GM18520 (cell line): ENCODE data around the gene CBX1.
A peak's percentile ranks its signal among the peaks of the same experiment; 100 is the strongest.
"Not testable (repeated sequence)": the region's sequence is repeated elsewhere in the genome, so short reads cannot be mapped to it uniquely, and the experiment has no call there.

Experiments used
- ATAC-seq: cut with Tn5 transposase; IDR thresholded peaks from one replicate; pipeline ENCODE4 v1.9.1; 2021; ENCODE audit not compliant: unreplicated experiment

The CBX1 gene

DNA sequence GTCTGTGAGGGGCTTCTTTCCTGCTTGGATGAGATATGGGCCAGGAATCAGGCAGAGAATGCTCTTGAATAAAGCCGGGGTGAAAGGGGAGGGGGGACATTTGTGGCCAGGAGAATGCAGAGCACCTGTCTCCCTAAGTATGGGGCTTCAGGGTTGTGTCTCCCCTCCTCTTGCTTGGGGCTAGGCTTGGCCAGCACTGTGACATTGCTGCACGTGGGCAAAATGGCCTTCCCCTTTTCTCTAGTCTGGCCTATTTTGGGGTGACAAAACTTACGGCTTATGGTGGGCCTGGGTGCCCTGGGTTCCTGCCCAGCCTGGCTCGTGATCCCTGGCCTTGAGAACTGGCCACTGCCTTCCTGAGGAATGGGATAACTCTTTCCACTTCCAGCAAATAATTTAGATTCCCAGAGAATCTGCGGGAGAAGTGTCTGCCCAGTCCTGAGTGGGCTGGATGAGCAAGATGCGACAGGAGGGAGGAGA, 47.5 kb downstream of the CBX1 start:
- ATAC-seq, result no peak

GRCh38 chr17:48052956-48053757, 48.1 kb downstream of the CBX1 start:
- ATAC-seq, result no peak

- ATAC-seq, result no peak
These were observed 49.4 kb downstream of the CBX1 start for GRCh38 chr17:48051706-48052486.

- ATAC-seq, result no peak
These were observed 50.0 kb downstream of the CBX1 start for GRCh38 chr17:48051283-48051682.

GRCh38 chr17:48048384-48049126, 52.7 kb downstream of the CBX1 start:
- peak; percentile 25 for ATAC-seq

DNA sequence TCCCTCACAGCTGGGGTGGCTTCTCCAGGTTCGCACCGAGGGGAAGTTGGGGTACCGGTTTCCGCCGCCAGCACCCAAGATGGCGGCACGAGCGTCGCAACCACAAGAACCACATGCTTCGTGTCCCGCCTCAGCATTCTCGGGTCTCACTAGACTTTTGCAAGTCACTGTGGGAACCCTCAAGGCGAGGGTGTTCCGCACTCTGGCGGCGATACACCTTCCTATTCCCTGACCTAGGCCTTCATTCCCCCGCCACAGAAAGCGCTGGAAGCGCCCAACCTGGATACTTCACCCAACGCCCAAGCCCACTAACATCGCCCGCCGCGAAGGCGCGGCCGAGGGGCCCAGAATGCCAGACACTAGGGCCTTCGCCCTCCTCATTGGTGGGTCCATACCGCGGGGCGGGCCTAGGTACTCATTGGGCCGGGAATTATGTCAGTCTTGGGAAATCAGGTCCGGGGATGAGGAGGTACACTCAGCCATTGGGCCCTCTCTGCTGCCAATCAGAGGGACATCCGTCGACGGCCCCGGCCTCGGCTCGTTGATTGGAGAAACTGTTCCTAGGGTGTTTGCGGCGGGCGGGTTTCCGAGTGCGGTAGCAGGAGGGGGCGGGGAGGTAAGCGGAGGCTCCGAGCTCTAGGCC, 53.4 kb downstream of the CBX1 start, which contains the start of gene NFE2L1:
Gene NFE2L1, plus strand, starts transcription at position 619 of the 643 bp plus-strand sequence. CDS start 2,760 bp downstream, outside the sequence.
- peak; percentile 87 for ATAC-seq

DNA sequence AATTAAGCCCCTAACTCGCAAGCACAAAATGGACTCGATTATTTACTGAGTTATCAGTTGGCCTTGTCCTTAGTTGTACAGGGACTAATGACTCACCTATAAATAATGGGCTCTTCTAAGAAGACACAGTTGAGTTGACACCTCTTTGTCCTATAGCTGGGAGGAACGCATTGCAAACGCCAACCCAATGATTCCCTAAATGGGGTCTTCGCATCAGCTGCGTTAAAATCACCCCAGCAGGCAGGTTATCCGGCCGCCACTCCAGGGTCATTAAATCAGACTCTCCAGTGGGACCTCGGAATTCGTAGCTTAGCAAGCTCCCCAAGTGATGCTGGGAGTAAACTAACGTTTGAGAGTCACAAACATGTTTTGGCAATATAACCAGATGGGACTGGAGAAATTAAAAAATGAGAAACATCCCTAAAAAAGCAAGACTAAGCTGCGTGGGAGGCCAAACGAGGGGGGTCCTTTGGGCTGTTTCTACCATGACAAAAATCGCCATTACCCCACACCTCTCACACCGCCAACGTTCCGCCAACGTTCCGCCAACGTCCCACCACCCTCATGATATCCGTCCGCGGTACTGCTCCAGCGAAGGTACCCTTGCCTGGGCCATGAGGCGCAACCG, 54.1 kb downstream of the CBX1 start:
- no peak for ATAC-seq

DNA sequence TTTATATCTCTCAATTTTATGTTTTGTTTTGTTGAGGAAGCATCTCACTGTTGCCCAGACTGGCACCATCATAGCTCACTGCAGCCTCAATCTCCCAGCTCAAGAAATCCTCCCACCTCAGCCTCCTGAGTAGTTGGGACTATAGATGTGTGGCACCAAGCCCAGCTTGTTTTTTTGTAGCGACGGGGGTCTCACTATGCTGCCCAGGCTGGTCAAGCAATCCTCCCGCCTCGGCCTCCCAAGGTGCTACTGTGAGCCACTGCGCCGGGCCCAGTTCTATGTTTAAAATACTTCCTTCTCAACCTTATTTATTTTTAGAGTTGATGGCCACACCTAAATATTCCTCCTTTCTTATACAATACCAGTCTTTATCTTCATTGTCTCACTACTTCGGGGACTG, 55.0 kb downstream of the CBX1 start:
- no peak for ATAC-seq

DNA sequence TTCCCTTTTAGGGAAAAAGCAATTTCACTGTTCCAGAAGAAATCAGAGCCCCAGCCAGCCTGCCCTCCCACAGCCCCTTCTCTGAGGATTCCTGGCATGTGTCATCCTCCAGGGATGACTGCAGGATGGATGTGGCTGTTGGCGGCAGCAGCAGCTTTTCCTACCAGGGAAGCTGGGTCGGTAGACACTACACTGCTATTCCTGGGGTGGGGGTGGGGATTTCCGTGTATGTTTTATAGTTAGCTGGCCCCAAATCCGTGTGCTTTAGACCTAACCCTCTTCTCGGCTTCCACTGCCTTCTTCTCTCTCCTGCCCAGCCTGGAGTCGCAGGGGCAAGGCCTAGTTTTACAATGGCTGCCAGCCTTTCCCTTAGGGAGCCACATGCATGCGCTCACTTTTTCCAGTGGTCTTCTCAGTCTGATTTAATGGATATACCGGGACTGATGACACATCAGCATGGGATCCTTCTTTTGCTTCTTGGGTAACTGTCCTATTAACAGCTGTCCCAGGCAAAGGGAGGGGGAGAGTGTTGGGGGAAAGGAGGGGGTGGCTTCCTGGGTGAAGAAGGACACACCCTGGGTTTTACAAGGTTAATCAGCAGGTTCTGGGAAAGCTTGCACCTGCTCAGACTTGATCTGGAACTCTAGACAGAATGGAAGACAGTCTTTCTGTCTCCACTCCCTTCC, 55.8 kb downstream of the CBX1 start:
- no peak for ATAC-seq

DNA sequence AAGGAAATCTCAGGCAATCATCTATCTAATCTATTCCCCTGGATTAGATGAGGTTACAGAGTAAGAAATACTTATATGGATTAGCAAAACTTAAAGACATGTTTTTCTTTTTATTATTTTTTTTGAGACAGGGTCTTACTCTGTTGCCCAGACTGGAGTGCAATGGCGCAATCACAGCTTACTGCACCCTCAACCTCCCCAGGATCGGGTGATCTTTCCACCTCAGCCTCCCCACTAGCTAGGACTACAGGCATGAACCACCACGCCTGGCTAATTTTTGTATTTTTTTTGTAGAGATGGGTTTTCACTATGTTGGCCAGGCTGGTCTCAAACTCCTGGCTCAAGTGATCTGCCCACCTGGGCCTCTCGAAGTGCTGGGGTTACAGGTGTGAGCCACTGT, 56.4 kb downstream of the CBX1 start:
- no peak for ATAC-seq

DNA sequence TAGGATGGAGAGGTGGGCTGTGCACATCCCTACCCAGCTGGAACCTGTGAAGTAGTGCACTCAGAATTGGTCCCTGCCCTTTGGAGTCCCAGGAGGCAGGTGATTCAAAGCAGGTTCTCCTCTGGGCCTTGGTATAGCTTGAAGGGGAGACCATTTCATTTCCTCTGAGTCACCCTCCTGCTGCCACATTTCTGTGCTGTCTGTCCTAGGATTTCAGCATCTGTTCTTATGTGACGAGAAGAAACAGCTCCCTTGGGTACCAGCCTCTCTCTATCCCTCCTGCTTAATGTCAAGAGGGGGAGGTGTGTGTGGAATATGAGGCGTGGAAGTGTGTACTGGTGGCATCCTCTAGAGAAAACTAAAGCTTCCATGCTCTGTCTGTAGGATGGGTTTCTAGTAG, 58.1 kb downstream of the CBX1 start:
- no peak for ATAC-seq

DNA sequence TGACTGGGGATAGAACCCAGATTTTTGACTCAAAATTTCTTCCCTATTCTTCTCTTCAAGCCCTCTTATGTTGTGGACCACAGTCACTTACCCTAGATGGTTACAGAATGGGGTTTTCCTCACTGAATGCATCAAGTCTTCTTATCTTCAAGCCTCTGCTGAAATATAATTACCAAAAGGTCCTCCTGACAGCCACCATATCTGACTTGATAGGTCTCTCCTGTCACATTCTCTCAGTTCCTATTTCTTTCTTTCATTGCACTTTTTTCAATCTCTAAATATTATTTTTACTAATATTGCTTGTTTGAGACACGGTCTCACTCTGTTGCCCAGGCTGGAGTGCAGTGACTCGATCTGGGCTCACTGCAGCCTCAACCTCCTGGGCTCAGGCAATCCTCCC, 62.6 kb downstream of the CBX1 start:
- ATAC-seq, result no peak

DNA sequence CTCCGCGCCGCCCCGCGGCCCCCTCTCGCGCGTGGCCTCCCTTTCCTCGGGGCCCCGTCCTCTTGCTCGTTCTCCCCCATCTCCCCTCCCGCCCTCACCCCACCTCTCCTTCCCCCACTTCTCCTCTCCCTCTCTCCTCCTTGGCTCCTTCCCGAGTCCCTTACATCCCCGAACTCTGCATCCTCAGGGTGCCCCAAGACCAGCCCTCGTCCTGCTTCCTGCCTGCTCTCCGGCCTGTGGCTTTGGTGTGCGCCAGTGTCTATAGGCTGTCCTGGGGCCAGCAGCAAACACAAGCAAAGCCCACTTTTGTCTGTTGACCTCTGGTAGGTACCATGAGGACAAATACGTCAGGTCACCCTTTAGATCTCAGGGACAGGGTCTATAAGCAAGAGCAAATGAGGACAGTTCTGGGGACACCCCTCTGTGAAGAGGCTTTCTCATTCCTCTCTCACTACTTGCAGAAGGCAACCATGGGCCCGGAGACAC, 63.4 kb downstream of the CBX1 start:
- ATAC-seq, result no peak

DNA sequence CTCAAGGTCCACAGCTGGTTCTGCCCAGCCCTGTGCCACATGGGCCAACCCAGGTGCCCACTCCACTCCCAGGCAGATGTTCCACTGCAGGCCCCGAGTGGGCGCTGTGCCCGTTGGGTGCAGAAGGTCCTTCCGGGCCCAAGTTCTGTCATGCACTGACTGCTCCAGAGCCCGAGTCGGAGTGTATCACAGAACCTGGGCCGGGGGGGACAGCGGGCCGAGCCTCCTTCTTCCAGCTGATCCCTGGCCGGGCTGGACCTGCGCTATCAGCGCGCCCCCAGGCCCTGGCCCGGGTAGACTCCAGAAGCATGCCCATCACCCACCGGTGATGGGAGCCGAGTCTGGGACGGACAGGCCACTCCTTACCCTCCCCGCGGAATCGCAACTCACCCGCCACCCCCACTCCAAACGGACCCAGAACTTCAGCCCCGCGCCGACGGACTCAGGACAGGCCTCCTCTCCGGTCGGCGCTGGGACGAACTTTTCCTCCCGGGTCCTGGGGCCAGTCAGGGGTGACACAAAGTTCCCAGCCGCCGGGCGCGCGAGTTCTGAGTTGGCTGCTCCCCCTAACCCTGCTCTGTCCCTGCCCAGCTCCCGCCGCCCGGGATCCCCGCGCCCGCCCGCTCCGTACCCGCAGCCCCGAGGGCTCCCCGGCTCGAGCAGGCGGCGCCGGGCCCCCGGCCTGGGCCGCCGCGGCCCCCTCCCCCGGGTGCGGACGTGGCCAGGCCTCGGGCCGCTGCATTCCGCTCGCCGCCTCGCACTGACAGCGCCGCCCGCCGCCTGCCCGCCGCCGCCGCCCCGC, 64.0 kb downstream of the CBX1 start, which contains the start of gene COPZ2:
Gene COPZ2, minus strand, starts transcription at position 762 of the 802 bp plus-strand sequence. Its CDS starts 20 bp downstream, at position 742.
- ATAC-seq, result no peak

DNA sequence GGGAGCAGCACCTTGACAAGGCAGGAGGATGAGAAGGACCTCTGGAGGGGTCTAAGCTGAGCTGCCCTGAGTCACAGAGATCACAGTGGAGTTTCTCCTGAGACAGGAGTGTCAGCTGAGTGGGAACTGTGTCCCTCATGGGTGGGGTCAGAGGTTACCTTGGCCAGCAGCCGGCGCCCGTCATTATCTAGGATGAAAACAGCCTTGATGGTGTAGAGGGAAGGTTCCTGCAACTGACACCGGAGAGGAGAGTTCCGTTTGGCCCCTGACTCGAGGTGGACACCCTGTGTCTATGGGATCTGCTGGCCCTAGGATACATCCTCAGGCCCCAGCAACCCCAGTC, 64.6 kb downstream of the CBX1 start:
- ATAC-seq, result no peak

GRCh38 chr17:48034734-48035133, 66.5 kb downstream of the CBX1 start:
- not testable (repeated sequence) for ATAC-seq

DNA sequence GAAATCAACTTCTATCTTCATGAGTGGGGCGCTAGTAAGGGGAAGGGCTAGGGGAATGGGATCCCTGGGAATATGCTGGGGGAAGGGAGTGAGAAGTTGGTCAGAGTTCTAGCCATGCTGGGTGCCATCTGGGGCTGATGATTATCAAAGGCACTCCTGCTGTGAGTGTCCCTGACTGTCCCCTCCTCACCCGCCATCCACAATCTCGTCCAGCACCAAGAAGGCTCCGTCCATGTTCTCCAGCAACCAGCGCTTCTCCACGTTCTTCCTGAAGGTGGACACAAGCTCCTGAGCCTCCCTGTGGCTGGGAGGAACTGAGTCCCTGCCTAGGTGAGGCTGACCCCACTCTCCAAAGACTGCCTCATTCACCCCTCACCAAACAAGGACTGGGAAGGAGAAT, 69.3 kb downstream of the CBX1 start:
- ATAC-seq, result no peak

DNA sequence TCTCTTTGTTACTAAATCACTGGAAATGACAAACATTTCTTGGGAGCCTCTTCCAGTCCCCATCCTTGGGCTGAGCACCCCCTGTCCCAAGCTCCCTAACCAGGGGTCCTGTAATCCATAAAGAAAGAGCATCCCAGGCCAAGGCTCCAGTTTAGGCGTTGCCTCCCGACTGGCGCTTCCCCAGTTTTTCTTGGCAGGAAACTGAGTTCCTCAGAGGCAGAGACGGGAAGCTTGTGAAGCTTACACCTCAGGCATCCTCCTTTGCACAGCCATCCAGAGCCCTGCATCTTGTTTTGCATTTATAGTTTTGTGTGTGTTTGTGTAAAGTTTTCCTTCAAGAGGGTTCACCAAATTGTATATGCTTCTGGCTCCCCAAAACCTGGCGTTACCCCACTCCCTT, 70.7 kb downstream of the CBX1 start:
- no peak for ATAC-seq

GRCh38 chr17:48028736-48029135, 72.5 kb downstream of the CBX1 start:
- no peak for ATAC-seq
